Peyer's patch (tissue), 4 donors: Measurements from ENCODE around the gene FAM193A.

Experiments
- POLR2A ChIP-seq, 2 donors: fragments of 450-650 bp; IDR thresholded peaks; one replicate each; pipeline ENCODE4 v1.5.1; 2017; ENCODE audit warnings: antibody characterized with exemption in 2 of 2, mild to moderate bottlenecking in 2 of 2, moderate library complexity in 2 of 2
- TF ChIP-seq, protein P1 (sequence below), 6 experiments: fragments of 450-650 bp in 4 of 6; fragments of 200-600 bp in 2 of 6; sonication (generic) in 1 of 6; IDR thresholded peaks; one replicate each; pipeline ENCODE4 v1.5.1; 2017 to 2019; ENCODE audit warnings: antibody characterized with exemption in 6 of 6, mild to moderate bottlenecking in 3 of 6, moderate library complexity in 1 of 6

DNA sequence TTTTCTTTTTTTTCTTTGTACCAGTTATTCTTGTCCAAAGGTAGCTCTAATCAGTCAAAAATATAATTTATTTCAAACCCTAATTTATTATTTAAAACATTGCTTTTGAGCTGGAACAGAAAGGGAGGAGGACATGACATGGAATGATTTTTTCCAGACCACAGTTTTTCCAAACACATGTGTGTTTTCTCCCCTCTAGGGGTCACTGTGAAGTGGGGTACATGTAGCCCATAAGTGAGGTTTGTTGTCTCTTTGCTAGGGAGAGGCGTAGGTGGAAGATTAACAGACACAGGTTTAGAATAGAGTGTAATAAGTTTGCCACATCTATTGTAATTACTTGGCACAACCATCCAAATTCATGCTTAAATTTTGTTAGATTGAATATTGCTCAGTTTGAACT is 136.7 kb downstream of the FAM193A start:
- TF ChIP-seq, protein P1, sequence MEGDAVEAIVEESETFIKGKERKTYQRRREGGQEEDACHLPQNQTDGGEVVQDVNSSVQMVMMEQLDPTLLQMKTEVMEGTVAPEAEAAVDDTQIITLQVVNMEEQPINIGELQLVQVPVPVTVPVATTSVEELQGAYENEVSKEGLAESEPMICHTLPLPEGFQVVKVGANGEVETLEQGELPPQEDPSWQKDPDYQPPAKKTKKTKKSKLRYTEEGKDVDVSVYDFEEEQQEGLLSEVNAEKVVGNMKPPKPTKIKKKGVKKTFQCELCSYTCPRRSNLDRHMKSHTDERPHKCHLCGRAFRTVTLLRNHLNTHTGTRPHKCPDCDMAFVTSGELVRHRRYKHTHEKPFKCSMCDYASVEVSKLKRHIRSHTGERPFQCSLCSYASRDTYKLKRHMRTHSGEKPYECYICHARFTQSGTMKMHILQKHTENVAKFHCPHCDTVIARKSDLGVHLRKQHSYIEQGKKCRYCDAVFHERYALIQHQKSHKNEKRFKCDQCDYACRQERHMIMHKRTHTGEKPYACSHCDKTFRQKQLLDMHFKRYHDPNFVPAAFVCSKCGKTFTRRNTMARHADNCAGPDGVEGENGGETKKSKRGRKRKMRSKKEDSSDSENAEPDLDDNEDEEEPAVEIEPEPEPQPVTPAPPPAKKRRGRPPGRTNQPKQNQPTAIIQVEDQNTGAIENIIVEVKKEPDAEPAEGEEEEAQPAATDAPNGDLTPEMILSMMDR (IDR thresholded peaks at IDR 0.05) = peak in 4 of 6 experiments; percentile 3 to 8 (median 5)
- no peak for TF ChIP-seq POLR2A (IDR thresholded peaks at IDR 0.05)
